GM13977 (cell line): ENCODE measurements around the gene RAD51B.

Source experiments
- DNase-seq: peaks from one replicate; pipeline ENCODE4 v3.0.0; 2012; ENCODE audit warnings: low spot score
- in situ Hi-C: fragments of 300-500 bp; cut with MboI; formaldehyde crosslinking; loops from one replicate; pipeline ENCODE4 v1.12.0; 2022; ENCODE audit warnings: low sequenced_read_pairs, low pct_unique_long_range_greater_than_20kb, mixed read lengths, inconsistent platforms; ENCODE audit not compliant: unreplicated experiment
- TF ChIP-seq, protein P1 (sequence below): IDR thresholded peaks from 2 replicates; pipeline ENCODE4 v1.5.1; 2012; ENCODE audit warnings: mild to moderate bottlenecking, control low read depth; ENCODE audit not compliant: insufficient read depth; ENCODE audit errors: extremely low read depth, missing control alignments

RAD51B gene

DNA sequence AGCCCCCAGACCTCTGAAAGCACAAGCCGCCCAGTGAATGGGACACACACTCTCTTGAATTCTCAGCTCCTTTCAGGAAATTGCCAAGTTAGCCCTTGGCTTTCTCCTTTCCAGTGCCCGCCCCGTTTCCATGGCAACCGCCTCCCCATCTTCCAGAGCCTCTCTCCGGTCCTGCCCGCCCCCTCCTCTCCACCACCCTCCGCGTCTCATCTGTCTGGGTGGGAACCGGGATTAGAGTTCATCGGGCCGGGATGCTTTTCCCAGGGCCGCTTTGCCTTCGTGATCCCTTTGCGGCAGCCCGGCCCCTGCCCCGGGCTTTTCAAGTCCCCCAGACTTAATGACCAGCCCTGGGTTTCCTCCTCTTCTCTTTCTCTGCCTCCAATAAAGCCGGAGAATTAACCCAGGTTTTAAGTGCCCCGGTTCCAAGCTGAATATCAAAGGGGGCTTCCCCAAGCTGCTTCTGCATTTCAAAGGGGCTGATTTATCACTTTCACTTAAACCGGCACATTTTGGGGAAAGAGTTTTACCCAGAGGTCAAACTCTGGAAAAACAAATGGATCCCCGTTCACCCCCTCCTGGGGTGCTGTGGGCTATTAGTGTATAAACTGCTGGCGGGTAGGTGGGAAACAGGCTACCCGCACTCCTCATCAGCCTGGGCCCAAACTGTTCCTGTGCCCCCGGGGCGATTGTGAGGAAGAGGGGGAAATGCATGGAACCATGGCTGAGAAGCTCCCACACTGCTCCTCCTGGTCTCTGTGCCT lies 871.6 kb downstream of the RAD51B start:
- TF ChIP-seq, protein P1, sequence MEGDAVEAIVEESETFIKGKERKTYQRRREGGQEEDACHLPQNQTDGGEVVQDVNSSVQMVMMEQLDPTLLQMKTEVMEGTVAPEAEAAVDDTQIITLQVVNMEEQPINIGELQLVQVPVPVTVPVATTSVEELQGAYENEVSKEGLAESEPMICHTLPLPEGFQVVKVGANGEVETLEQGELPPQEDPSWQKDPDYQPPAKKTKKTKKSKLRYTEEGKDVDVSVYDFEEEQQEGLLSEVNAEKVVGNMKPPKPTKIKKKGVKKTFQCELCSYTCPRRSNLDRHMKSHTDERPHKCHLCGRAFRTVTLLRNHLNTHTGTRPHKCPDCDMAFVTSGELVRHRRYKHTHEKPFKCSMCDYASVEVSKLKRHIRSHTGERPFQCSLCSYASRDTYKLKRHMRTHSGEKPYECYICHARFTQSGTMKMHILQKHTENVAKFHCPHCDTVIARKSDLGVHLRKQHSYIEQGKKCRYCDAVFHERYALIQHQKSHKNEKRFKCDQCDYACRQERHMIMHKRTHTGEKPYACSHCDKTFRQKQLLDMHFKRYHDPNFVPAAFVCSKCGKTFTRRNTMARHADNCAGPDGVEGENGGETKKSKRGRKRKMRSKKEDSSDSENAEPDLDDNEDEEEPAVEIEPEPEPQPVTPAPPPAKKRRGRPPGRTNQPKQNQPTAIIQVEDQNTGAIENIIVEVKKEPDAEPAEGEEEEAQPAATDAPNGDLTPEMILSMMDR: no peak
- in situ Hi-C loops: no loop called here
- DNase-seq: no peak

DNA sequence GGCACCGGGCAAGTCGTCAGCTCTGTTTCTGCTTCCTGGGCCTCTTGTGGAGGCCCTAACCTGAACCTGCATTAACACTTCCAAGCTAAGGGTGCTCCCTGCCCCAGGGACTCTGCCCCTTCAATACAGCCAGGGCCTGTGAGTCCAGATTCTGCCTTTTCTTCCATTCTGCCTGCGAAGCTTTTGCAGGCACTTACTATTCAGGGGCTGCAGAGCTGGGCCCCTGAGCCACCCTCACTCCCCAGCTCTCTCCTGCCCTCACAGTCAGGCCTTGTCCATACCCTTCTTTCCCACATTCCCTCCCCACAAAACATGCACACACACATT lies 872.2 kb downstream of the RAD51B start:
- in situ Hi-C loops: no loop called here
- TF ChIP-seq, protein P1: no peak
- no peak for DNase-seq

DNA sequence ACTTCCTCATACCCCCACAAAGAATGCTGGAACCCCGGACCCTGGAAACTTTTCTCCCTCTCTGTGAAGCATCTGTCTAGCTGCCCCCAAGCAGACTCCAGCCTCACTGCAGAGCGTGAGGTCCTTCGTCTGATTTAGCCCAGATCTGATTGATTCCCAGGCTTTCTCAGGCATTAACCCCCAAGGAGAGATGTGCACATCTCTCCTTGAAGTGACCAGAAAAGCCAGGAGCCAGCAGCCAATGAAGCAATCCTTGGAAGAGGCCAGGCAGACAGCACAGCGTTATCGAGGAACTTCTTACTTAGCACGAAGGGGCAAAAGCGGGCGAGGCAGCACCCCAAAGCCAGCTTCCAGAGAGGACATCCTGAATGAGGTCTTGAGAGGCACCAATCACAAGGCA lies 872.6 kb downstream of the RAD51B start:
- in situ Hi-C loops: no loop called here
- TF ChIP-seq, protein P1: no peak
- DNase-seq: no peak

DNA sequence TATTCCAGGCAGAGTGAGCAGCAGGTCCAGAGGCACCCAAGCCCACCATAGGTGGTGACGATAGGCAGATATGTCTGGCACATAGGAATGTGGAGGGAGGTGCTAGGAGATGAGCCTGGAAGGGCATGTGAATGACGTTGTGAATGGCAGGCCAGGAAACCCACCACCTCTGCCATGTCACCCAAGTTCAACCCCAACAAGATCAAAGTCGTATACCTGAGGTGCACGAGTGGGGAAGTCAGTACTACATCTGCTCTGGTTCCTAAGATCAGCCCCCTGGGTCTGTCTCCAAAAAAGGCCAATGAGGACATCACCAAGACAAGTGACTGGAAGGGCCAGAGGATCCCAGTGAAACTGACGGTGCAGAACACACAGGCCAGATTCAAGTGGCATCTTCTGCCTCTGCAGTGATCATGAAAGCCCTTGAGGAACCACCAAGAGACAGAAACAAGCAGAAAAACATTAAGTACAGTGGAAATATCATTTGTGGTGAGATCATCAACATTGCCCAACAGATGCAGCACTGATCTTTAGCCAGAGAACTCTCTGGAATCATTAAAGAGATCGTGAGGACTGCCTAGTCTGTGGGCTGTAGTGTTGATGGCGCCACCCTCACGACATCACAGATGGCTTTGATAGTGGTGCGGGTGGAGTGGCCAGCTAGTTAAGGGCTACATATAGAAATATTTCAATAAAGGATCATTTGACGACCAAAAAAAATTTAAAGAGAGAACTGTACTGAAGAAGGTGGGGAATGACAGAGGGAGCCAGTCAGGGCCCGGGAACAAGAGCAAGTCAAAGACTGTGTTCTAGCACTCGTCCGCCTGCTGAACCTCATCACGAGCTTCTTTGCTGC lies 873.6 kb downstream of the RAD51B start:
- in situ Hi-C loops: no loop called here
- DNase-seq: no peak
- TF ChIP-seq, protein P1: no peak

DNA sequence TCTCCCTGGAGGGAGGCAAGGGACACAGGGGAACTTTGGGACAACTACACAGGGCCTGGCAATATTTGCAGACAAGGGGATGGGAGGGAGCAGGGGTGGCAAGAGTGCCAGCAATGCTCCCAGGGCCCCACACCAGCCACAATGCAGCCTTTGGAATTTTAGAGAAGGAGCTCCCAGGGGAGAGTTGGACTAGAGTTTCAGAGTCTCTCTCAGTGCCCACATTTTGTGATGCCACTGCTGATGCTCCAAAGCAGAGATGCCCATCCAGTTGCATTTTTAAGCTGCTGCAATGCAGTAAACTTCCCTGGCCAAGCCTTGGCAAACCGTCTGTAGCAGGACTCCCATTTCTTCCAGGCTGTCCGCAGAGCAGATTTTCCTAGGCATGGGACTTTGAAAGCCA lies 874.3 kb downstream of the RAD51B start:
- TF ChIP-seq, protein P1: no peak
- in situ Hi-C loops: no loop called here
- DNase-seq: no peak

DNA sequence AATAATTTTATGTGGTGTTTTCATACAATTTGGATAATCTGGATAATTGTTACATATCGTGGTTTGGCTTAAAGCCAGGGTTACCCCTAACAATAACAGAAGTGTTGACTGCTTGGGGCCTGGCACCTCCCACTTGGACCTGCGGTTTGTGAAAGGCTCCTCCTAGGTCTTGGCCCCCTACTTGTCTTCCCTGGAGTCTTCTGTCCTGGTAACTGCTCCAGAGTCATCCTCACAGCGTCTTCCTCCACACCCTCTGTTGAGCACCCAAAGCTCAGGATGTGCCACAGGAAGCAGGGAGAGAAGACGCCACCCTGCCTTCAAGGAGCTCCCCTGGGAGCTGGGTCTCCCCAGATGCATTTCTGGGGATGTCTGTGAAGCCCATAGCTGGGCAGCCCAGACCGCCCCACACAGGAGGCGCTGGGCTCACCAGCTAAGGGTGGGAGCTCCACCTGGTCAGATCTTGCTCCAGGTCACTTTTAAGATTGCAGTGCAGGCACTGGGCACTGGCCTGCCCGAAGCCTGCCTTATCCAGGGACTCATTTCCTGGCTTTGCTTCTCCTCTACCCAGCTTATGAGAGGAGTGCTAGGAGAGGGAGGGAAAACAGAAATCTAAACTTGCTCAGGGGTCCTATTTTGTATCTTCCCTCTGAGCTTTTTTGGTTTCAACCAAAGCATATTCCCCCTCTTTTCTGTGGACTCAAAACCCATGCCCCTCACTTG lies 875.1 kb downstream of the RAD51B start:
- in situ Hi-C loops: no loop called here
- no peak for DNase-seq
- TF ChIP-seq, protein P1: no peak
